Mucosa of rectum (tissue), 2 donors: ENCODE measurements around the gene KCNIP4.

Experiments
- H3K27ac ChIP-seq, 2 donors: one replicate each; pipeline ENCODE4 v1.7.0; 2013; ENCODE audit warnings: inconsistent platforms in 2 of 2, low read depth in 2 of 2, low read length in 2 of 2
- H3K27me3 ChIP-seq, 2 donors: one replicate each; pipeline ENCODE4 v1.7.0; 2013; ENCODE audit warnings: low read length in 2 of 2; ENCODE audit not compliant: control insufficient read depth in 2 of 2, insufficient read depth in 2 of 2
- H3K36me3 ChIP-seq, 2 donors: one replicate each; pipeline ENCODE4 v1.7.0; 2013; ENCODE audit warnings: low read length in 2 of 2; ENCODE audit not compliant: control insufficient read depth in 2 of 2, insufficient read depth in 2 of 2
- H3K4me1 ChIP-seq, 2 donors: one replicate each; pipeline ENCODE4 v1.7.0; 2013; ENCODE audit warnings: low read length in 2 of 2, mild to moderate bottlenecking in 1 of 2; ENCODE audit not compliant: control insufficient read depth in 2 of 2, insufficient read depth in 2 of 2
- H3K4me3 ChIP-seq, 2 donors: one replicate each; pipeline ENCODE4 v1.7.0; 2013; ENCODE audit warnings: low read length in 2 of 2
- H3K9ac ChIP-seq, 2 donors: one replicate each; pipeline ENCODE4 v1.7.0; 2013; ENCODE audit warnings: low read length in 2 of 2, low read depth in 1 of 2, mild to moderate bottlenecking in 1 of 2
- H3K9me3 ChIP-seq, 2 donors: one replicate each; pipeline ENCODE4 v1.7.0; 2013; ENCODE audit warnings: low read length in 2 of 2; ENCODE audit not compliant: control insufficient read depth in 2 of 2
- donor health status: healthy.
- donor health status: Normal muscosa, but diverticular disease.

KCNIP4 gene

DNA sequence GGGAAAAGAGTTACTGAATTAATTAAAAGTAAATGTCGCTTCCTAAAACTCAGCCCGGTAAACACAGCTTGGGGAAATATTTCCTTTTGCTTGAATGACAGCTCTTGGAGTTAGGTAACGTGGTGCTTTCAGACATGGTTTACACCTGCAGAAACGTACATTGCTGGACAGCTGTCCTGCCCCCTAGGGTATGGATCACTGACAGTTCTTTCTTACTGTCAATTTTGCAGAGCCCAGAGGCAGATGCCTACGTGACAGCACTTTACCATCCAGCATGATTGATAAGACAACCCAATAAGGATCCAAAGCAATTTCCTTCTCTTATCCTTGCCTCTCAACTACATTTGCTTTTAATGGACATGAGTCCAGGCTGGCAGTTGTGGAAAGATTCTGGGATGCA lies 913.8 kb downstream of the KCNIP4 start:
- H3K27ac ChIP-seq, result no peak overlapping the region
- H3K4me3 ChIP-seq, result no peak overlapping the region
- H3K9ac ChIP-seq, result no peak overlapping the region
- no peaks in the 10 kb centered on the region for H3K4me1 ChIP-seq
- H3K36me3 ChIP-seq, result no peaks in the 10 kb centered on the region
- no peaks in the 10 kb centered on the region for H3K27me3 ChIP-seq
- no peaks in the 10 kb centered on the region for H3K9me3 ChIP-seq

DNA sequence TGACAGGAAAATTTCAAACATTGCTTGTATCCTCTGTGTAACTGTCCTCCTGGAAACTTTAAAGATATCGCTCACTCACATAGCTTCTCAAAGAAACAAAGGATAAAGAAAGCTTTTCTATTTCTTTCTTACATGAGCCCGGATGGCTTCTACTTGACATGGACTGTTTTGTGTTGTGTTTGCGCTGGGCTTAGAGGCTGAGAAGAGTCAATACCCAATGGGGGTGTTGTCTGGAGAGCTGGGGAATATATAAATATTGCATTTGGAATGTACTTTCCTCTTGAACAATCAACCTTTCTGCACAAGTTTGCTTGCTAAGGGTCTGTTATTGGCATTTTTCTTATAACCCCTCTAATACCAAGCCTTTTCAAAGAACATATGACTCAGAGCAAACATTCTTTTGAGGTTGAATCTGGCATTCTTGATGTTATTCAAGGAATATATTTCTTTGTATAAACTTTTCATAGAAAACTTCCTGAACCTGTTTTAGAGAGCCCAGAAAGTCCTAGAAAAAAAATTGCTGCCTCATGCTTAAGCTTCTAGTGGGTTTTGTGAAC lies 916.4 kb downstream of the KCNIP4 start:
- H3K36me3 ChIP-seq, result no peaks in the 10 kb centered on the region
- no peaks in the 10 kb centered on the region for H3K4me1 ChIP-seq
- H3K9ac ChIP-seq, result no peak overlapping the region
- no peaks in the 10 kb centered on the region for H3K27me3 ChIP-seq
- H3K27ac ChIP-seq, result no peak overlapping the region
- no peak overlapping the region for H3K4me3 ChIP-seq
- H3K9me3 ChIP-seq, result no peaks in the 10 kb centered on the region

DNA sequence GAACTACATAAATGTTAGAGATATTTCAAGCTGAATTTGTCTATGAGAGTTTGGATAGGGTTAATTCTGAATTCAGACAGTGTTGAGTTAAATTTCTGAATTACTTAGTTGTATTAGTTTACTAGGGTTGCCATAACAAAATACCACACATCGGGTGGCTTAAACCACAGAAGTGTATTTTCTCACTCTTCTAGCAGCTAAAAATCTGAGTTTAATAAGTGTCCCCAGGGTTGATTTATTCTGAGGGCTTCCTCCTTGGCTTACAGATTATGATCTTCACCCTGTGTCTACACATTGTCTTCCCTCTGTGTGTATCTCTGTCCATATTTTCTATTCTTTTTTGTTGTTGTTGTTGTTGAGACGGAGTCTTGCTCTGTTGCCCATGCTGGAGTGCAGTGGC lies 929.8 kb downstream of the KCNIP4 start:
- Histone ChIP-seq H3K36me3 (no peaks in the 10 kb centered on the region), H3K4me1 (no peaks in the 10 kb centered on the region), H3K4me3 (no peak overlapping the region), H3K9ac (no peak overlapping the region), H3K9me3 (no peaks in the 10 kb centered on the region), H3K27me3 (no peaks in the 10 kb centered on the region), H3K27ac (no peak overlapping the region)

DNA sequence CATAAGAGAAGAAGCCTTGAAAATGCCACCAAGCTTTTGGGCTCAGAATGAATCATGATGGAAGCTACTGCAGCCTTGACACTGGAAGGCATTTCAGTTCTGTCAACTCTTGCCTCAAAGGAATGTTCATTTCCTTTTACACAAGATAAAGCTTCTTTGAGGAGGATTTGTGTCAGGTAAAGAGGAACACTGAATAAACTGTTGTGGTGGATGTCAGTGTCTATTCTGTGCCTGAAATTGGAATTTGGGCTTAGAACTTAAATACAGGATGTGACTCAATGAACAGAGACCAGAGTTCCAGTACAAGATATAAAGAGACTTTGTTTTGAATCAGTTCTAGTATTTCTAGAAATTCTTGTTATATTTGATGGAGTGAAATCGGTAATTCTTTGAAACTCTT lies 935.1 kb downstream of the KCNIP4 start:
- H3K27me3 ChIP-seq, result no peaks in the 10 kb centered on the region
- H3K4me3 ChIP-seq, result no peak overlapping the region
- no peak overlapping the region for H3K9ac ChIP-seq
- H3K36me3 ChIP-seq, result no peaks in the 10 kb centered on the region
- no peaks in the 10 kb centered on the region for H3K9me3 ChIP-seq
- H3K27ac ChIP-seq, result no peak overlapping the region
- no peaks in the 10 kb centered on the region for H3K4me1 ChIP-seq

DNA sequence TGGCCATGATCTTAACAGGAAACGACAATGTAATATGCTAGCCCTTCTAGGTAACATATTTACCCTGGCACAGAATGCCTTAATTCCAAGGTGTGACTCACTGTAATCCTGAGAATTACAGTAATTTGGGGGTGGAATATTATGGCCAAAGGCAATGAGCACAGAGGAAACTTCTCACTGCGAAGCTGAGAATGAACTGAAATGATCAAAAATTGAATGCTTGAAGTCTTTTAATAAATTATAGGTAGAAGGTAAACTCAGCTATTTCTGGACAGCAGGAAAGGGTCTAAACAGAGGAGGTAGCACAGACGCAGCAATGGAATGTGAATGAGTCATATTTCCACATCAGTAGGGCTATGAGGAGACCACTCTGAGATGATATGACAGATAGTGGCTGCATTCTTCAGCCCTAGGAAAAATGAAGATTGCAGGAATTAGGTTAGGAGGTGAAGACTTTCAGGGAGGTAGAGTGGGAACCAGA lies 935.7 kb downstream of the KCNIP4 start:
- H3K36me3 ChIP-seq, result no peaks in the 10 kb centered on the region
- no peaks in the 10 kb centered on the region for H3K9me3 ChIP-seq
- H3K4me3 ChIP-seq, result no peak overlapping the region
- no peaks in the 10 kb centered on the region for H3K4me1 ChIP-seq
- H3K9ac ChIP-seq, result no peak overlapping the region
- H3K27me3 ChIP-seq, result no peaks in the 10 kb centered on the region
- H3K27ac ChIP-seq, result no peak overlapping the region

DNA sequence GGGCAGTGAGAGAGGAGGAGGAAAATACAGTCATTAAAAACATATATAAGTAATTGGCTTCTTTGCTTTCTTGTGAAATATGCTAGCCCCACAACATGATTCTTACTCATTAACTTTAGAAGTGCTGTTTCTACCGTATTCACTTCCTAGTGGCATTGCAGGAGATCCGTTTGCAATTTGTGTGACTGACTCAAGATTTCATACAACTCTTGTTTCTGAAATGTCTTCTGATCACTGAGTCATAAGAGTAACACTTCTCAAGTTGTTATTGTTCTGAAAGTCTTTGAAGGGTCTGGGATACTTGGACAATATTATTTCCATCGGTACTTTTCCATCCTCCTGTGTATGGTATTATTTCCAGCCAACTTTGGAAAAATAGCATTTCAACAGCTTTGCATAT lies 937.5 kb downstream of the KCNIP4 start:
- H3K36me3 ChIP-seq, result no peaks in the 10 kb centered on the region
- no peaks in the 10 kb centered on the region for H3K9me3 ChIP-seq
- no peaks in the 10 kb centered on the region for H3K27me3 ChIP-seq
- no peak overlapping the region for H3K4me3 ChIP-seq
- no peak overlapping the region for H3K27ac ChIP-seq
- H3K9ac ChIP-seq, result no peak overlapping the region
- H3K4me1 ChIP-seq, result no peaks in the 10 kb centered on the region

DNA sequence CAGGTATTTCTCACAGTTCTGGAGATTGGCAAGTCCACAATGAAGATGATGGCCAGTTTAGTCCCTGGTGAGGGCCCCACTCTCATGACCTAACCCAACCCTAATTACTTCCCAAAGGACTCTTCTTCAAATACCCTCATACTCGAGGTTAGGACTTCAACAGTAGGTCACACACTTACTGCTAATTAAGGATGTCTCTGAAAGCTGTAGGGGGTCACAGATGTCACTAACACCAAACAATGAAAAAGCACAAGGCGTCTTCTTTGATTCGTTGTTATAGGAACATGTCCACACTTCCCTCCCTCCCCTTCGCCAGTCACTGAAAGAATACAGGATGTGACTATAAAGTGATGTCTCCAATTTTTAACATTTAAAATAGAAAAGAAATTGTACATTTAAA lies 938.6 kb downstream of the KCNIP4 start:
- no peak overlapping the region for H3K9ac ChIP-seq
- H3K36me3 ChIP-seq, result no peaks in the 10 kb centered on the region
- H3K4me3 ChIP-seq, result no peak overlapping the region
- no peaks in the 10 kb centered on the region for H3K9me3 ChIP-seq
- H3K4me1 ChIP-seq, result no peaks in the 10 kb centered on the region
- H3K27me3 ChIP-seq, result no peaks in the 10 kb centered on the region
- no peak overlapping the region for H3K27ac ChIP-seq

DNA sequence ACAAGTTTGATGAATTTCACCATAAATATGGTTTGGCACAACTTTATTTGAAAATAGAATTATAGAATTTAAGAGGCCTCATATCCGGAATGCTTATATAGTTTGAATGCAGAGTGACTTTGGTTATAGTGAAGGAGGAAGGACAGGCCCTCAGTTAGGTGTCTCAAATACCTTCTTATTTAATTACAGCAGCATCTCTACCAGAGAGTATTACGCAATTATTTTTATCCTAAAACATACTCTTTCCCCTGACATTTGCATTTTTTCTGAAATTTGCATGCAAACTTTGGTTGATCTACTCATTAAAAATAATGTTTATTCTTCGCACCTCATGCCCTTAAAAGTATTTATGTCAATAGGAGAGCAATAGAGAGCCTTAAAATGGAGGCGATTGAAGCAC lies 942.9 kb downstream of the KCNIP4 start:
- Histone ChIP-seq H3K27me3 (no peaks in the 10 kb centered on the region), H3K4me1 (no peaks in the 10 kb centered on the region), H3K9me3 (no peaks in the 10 kb centered on the region)

DNA sequence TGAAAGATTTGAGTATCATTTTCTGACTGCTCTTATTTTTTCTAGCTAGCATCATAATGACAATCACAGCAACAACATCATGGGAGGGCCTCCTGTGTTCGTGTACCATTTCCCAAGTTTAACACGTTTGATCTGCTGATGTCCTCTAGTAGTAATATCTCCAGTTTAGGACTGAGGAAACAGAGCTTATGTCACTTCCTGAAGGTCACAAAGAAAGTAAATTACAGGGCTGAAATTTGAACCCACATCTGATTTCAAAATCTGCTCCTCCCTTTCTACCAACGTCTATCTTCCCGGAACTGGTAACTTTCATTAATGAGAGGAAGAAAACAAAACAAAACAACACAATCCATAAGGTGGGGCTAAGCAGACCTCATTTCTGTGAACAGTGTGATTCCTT lies 945.6 kb downstream of the KCNIP4 start:
- H3K4me3 ChIP-seq, result no peak overlapping the region
- H3K27me3 ChIP-seq, result no peaks in the 10 kb centered on the region
- H3K4me1 ChIP-seq, result no peaks in the 10 kb centered on the region
- H3K9me3 ChIP-seq, result no peaks in the 10 kb centered on the region
- no peak overlapping the region for H3K9ac ChIP-seq
- no peak overlapping the region for H3K27ac ChIP-seq
- H3K36me3 ChIP-seq, result no peaks in the 10 kb centered on the region

More for the DNA sequence above, 942.9 kb downstream of the KCNIP4 start:
- H3K4me3 ChIP-seq, result no peak overlapping the region
- H3K9ac ChIP-seq, result no peak overlapping the region
- no peaks in the 10 kb centered on the region for H3K36me3 ChIP-seq
- no peak overlapping the region for H3K27ac ChIP-seq

DNA sequence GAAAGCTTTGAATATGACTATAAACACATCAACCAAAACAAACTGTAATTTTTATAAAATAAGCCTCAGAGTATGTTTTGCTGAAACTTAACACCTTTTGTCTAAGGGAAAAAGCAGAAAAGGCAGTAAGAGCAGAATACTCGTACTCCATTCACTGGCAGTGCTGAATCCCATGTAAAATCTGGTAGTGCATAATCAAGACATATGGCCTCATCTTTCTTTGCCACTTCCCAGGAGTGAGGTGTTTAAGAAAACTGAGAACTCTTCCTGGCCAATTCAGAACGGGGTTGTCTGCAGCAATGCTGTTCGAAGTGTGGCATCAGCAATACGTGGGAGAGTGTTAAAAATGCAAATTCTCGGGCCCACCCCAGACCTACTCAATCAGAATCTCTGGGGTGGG lies 946.3 kb downstream of the KCNIP4 start:
- H3K9me3 ChIP-seq, result no peaks in the 10 kb centered on the region
- H3K4me1 ChIP-seq, result no peaks in the 10 kb centered on the region
- H3K27me3 ChIP-seq, result no peaks in the 10 kb centered on the region
- H3K9ac ChIP-seq, result no peak overlapping the region
- H3K4me3 ChIP-seq, result no peak overlapping the region
- H3K27ac ChIP-seq, result no peak overlapping the region
- no peaks in the 10 kb centered on the region for H3K36me3 ChIP-seq

DNA sequence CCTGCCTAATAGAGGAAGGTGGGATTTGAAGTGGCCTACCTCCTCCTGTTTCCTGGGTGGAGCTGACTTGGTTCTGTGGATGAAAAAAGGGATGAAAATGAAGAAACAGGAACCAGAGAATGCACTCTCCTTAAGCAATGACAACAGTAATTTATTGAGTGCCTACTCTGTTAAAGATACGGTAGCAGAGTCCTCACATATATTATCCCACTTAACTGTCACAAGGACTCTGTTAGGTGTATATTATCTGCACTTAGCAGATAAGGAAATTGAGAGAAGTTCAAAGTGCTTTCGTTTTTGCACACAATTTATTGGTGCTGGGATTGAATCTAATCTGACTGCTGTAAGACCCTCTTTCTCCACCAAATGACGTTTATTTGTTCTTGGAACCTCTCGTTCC lies 947.1 kb downstream of the KCNIP4 start:
- no peak overlapping the region for H3K4me3 ChIP-seq
- H3K4me1 ChIP-seq, result no peaks in the 10 kb centered on the region
- H3K27me3 ChIP-seq, result no peaks in the 10 kb centered on the region
- H3K9me3 ChIP-seq, result no peaks in the 10 kb centered on the region
- no peak overlapping the region for H3K27ac ChIP-seq
- H3K36me3 ChIP-seq, result no peaks in the 10 kb centered on the region
- H3K9ac ChIP-seq, result no peak overlapping the region
